WERI-Rb-1 (cell line): ENCODE results near the gene MYO6.
A peak's percentile ranks its signal among the peaks of the same experiment; 100 is the strongest.
"Not testable (repeated sequence)": the region's sequence is repeated elsewhere in the genome, so short reads cannot be mapped to it uniquely, and the experiment has no call there.

Experiments used
- DNase-seq: peaks from one replicate; pipeline ENCODE4 v3.0.0-alpha.2; 2020
- H3K27ac ChIP-seq: fragments of 250-450 bp; sonication (Bioruptor Pico); 2 replicates; pipeline ENCODE4 v1.5.1; 2020; ENCODE audit warnings: mild to moderate bottlenecking, moderate library complexity
- H3K27me3 ChIP-seq: fragments of 250-450 bp; sonication (Bioruptor Pico); 2 replicates; pipeline ENCODE4 v1.5.1; 2021; ENCODE audit warnings: mild to moderate bottlenecking, low read depth, moderate library complexity; ENCODE audit not compliant: insufficient read depth, severe bottlenecking
- H3K36me3 ChIP-seq: fragments of 250-450 bp; sonication (Bioruptor Pico); 2 replicates; pipeline ENCODE4 v1.5.1; 2020; ENCODE audit warnings: mild to moderate bottlenecking, moderate library complexity
- H3K4me3 ChIP-seq: 2 replicates; pipeline ENCODE4 v1.5.1; 2011; ENCODE audit warnings: low read depth, mild to moderate bottlenecking, control low read depth, low read length
- H3K9me3 ChIP-seq: fragments of 250-450 bp; sonication (Bioruptor Pico); 2 replicates; pipeline ENCODE4 v1.5.1; 2021; ENCODE audit warnings: mild to moderate bottlenecking, moderate library complexity; ENCODE audit not compliant: severe bottlenecking
- CTCF ChIP-seq: IDR thresholded peaks from 2 replicates; pipeline ENCODE4 v1.5.1; 2011; ENCODE audit warnings: low read depth, mild to moderate bottlenecking, control low read depth, inconsistent platforms, low read length

MYO6 gene

GRCh38 chr6:75882734-75883133 lies 133.7 kb downstream of the MYO6 start:
- Histone ChIP-seq H3K9me3 (no peaks in the 10 kb centered on the region), H3K4me3 (no peak overlapping the region), H3K36me3 (no peaks in the 10 kb centered on the region), H3K27ac (no peak overlapping the region), H3K27me3 (no peaks in the 10 kb centered on the region)
- DNase-seq = no peak
- TF ChIP-seq CTCF = no peak

GRCh38 chr6:75884822-75885221 lies 135.8 kb downstream of the MYO6 start:
- H3K27ac ChIP-seq = no peak overlapping the region
- no peak overlapping the region for H3K4me3 ChIP-seq
- no peak for DNase-seq
- no peaks in the 10 kb centered on the region for H3K27me3 ChIP-seq
- H3K9me3 ChIP-seq = no peaks in the 10 kb centered on the region
- no peak for TF ChIP-seq CTCF
- H3K36me3 ChIP-seq = no peaks in the 10 kb centered on the region

- no peak for DNase-seq
- H3K9me3 ChIP-seq = no peaks in the 10 kb centered on the region
- no peak overlapping the region for H3K27ac ChIP-seq
- TF ChIP-seq CTCF = no peak
- 0 out of 2 replicates have a peak, but pooled peaks cover 4% of the 10 kb centered on the region for H3K36me3 ChIP-seq
- no peaks in the 10 kb centered on the region for H3K27me3 ChIP-seq
- H3K4me3 ChIP-seq = no peak overlapping the region
These were observed 143.3 kb downstream of the MYO6 start for GRCh38 chr6:75892384-75892783.

GRCh38 chr6:75893058-75893775 lies 144.2 kb downstream of the MYO6 start:
- Histone ChIP-seq H3K9me3 (no peaks in the 10 kb centered on the region), H3K4me3 (no peak overlapping the region), H3K27ac (no peak overlapping the region), H3K36me3 (0 out of 2 replicates have a peak, but pooled peaks cover 4% of the 10 kb centered on the region), H3K27me3 (no peaks in the 10 kb centered on the region)
- DNase-seq = no peak
- peak; percentile 51 for TF ChIP-seq CTCF

GRCh38 chr6:75893776-75894152 lies 144.7 kb downstream of the MYO6 start:
- TF ChIP-seq CTCF = no peak
- H3K4me3 ChIP-seq = no peak overlapping the region
- H3K27me3 ChIP-seq = no peaks in the 10 kb centered on the region
- no peak overlapping the region for H3K27ac ChIP-seq
- H3K9me3 ChIP-seq = no peaks in the 10 kb centered on the region
- no peak for DNase-seq
- 0 out of 2 replicates have a peak, but pooled peaks cover 4% of the 10 kb centered on the region for H3K36me3 ChIP-seq

- Histone ChIP-seq H3K27me3 (no peaks in the 10 kb centered on the region), H3K27ac (no peak overlapping the region), H3K9me3 (no peaks in the 10 kb centered on the region), H3K36me3 (0 out of 2 replicates have a peak, but pooled peaks cover 4% of the 10 kb centered on the region), H3K4me3 (no peak overlapping the region)
- TF ChIP-seq CTCF = no peak
- no peak for DNase-seq
These were observed 147.5 kb downstream of the MYO6 start for GRCh38 chr6:75896526-75896925.

GRCh38 chr6:75900216-75900615 lies 151.2 kb downstream of the MYO6 start:
- H3K27me3 ChIP-seq, H3K4me3 ChIP-seq, DNase-seq, H3K9me3 ChIP-seq, H3K27ac ChIP-seq, H3K36me3 ChIP-seq: not testable (repeated sequence)

- not testable (repeated sequence) for H3K4me3 ChIP-seq, H3K9me3 ChIP-seq, DNase-seq, H3K36me3 ChIP-seq, H3K27me3 ChIP-seq, H3K27ac ChIP-seq
These were observed 156.1 kb downstream of the MYO6 start for GRCh38 chr6:75905129-75905528.
